VCaP (cell line): ENCODE results near the gene MEP1A.
"Not testable (repeated sequence)": the region's sequence is repeated elsewhere in the genome, so short reads cannot be mapped to it uniquely, and the experiment has no call there.

Source experiments
- H3K27ac ChIP-seq: fragments of 450-650 bp; 2 replicates; pipeline ENCODE4 v1.5.1; 2017
- TF ChIP-seq, protein P1 (sequence below): fragments of 450-650 bp; conservative IDR thresholded peaks from 2 replicates; pipeline ENCODE4 v1.5.1; 2017; ENCODE audit warnings: mild to moderate bottlenecking, moderate library complexity

MEP1A gene, protein sequence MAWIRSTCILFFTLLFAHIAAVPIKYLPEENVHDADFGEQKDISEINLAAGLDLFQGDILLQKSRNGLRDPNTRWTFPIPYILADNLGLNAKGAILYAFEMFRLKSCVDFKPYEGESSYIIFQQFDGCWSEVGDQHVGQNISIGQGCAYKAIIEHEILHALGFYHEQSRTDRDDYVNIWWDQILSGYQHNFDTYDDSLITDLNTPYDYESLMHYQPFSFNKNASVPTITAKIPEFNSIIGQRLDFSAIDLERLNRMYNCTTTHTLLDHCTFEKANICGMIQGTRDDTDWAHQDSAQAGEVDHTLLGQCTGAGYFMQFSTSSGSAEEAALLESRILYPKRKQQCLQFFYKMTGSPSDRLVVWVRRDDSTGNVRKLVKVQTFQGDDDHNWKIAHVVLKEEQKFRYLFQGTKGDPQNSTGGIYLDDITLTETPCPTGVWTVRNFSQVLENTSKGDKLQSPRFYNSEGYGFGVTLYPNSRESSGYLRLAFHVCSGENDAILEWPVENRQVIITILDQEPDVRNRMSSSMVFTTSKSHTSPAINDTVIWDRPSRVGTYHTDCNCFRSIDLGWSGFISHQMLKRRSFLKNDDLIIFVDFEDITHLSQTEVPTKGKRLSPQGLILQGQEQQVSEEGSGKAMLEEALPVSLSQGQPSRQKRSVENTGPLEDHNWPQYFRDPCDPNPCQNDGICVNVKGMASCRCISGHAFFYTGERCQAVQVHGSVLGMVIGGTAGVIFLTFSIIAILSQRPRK

DNA sequence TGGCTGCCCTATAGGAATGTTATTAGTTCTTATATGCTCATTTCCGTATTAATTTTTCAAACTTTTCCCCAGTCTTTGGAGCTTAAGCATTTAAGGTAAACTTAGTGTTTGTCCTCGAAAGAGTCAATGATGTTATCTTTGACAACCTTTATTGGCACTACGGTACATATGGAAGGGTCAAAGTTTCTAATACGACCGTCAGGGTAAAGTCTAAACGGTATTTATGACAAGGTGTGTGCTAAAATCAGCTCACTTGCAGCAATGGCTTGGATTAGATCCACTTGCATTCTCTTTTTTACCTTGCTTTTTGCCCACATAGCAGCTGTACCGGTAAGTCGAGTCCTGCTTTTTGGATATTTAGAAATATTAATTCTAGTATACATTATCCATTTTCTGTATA is at the start of gene MEP1A:
Gene MEP1A, plus strand, starts transcription at position 252 of the 400 bp plus-strand sequence. Its CDS starts 10 bp downstream, at position 262.
- no peak within 1 kb of the TSS for H3K27ac ChIP-seq
- TF ChIP-seq, protein P1, sequence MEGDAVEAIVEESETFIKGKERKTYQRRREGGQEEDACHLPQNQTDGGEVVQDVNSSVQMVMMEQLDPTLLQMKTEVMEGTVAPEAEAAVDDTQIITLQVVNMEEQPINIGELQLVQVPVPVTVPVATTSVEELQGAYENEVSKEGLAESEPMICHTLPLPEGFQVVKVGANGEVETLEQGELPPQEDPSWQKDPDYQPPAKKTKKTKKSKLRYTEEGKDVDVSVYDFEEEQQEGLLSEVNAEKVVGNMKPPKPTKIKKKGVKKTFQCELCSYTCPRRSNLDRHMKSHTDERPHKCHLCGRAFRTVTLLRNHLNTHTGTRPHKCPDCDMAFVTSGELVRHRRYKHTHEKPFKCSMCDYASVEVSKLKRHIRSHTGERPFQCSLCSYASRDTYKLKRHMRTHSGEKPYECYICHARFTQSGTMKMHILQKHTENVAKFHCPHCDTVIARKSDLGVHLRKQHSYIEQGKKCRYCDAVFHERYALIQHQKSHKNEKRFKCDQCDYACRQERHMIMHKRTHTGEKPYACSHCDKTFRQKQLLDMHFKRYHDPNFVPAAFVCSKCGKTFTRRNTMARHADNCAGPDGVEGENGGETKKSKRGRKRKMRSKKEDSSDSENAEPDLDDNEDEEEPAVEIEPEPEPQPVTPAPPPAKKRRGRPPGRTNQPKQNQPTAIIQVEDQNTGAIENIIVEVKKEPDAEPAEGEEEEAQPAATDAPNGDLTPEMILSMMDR, result no peak

DNA sequence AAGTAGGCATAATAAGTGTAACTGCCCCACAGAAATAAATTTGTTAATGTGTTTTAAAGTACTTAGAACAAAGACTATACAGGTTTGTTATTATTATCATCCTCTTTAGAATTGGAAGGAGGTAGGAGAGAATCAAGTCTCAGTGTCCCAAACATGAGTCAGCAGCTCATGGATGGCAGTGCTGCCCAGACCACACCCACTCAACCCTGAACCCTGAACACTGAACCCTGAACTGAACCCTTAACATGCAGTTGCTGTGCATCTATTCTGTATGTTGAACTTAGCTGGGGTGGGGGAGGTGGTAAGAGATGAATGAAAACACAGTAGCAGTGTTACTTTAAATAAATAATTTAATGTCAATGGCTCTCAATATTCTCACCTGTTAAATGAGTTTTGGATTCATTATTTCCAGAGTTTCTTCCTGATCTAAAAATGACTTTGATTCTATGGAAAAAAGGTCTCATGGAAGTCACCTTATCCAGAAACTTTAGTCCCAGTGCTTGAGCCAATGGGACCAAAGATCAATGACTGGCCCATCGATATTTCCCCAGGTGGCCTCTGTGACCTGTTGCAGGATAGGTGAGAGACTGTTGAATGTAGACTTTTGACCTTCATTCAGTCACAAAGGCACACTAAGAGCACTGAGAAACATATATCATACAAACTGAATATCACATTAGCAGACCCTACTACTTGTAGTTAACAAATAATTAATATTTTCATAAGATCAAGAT is 49.6 kb upstream of the MEP1A start:
- TF ChIP-seq, protein P1, result no peak

DNA sequence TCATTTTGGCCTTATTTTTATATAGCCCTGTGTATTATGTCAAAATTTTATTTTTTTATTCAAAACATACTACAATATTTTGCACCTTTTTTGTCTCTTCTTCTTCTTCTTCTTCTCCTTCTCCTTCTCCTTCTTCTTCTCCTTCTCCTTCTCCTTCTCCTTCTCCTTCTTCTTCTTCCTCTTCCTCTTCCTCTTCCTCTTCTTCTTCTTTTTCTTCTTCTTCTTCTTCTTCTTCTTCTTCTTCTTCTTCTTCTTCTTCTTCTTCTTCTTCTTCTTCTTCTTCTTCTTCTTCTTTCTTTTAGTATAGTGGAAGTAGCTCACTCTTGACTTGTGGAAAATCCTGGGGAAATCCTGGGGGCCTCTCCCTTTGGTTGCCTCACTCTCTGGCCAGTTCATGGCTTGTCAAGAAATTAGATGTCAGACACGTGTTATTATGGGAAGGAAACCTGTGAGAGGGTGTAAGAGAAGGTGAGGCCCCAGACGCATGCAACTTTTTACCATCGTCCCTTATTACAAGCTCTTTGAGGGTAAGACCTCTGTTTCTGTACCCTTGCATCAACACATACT is 48.9 kb upstream of the MEP1A start:
- H3K27ac ChIP-seq, result not testable (repeated sequence)

More for the DNA sequence above, 49.6 kb upstream of the MEP1A start:
- no peak overlapping the region for H3K27ac ChIP-seq

DNA sequence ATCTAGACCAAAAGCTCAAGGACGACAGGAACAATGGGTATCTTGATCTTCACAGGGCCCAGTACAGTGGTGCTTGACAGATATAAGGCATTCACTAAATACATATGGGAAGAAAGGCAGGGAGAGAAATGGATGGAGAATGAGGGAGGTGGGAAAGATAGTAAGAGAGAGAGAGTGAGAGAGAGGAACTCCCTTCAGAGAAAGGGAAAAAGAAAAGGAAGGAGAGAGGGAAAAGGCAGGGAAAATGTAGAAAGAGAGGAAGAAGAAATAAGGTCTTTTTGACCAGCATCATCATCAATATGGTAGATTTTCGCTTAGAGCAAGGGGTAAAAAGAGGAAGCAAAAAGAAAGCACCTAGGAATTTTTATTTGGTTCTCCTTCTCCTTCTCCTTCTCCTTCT is 47.2 kb upstream of the MEP1A start:
- TF ChIP-seq, protein P1, result no peak
- H3K27ac ChIP-seq, result no peak overlapping the region

DNA sequence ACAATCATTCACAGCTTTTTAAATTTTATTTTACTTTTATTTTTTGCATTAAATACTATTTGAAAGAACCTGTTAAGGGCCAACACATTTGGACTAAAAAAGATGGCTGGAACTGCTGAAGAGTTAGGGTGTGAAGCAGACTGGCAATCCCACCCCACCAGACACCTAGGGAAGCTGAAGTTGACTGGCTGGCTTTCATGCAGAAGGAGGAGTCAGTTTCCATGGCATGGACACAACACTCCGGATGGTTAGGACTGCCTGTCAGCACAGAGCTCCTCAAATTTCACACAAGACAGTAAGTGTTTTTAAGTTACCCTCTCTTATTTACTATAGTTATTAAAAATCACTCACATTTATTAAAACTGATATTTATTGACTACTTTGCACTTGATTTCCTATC is 46.5 kb upstream of the MEP1A start, which contains the start of gene ANKRD66:
Gene ANKRD66, plus strand, starts transcription at position 238 of the 400 bp plus-strand sequence. CDS start 5,016 bp downstream, outside the sequence.
- TF ChIP-seq, protein P1, result no peak

DNA sequence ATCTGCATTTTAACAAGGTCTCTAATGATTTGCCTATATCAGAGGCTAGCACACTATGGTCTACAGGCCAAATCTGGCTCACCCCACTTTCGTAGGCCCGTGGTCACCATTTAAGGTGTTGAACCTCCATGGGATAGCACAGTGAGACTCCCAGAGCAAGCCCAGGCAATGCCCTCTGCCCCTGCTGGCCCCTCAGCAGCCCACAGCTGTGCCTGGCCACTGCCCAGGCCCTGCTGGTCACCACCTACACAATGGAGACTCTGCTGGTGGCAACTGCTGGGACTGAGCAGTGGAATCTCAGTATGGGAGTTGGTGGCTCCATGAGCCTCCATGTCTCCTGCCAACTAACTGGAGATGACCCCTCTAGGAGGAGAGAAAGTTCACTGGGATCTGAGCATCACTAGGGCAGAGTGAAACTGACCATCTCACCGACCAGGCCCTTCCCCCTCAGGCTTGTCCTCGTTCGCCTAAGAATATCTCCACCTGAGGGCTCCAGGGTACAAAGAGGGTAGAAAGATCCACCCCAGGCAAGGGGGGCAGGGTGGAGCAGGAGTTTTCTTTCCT is 44.2 kb upstream of the MEP1A start:
- TF ChIP-seq, protein P1, result no peak
- peak overlapping the region; percentile 80 for H3K27ac ChIP-seq

More for the DNA sequence above, 46.5 kb upstream of the MEP1A start, which contains the start of gene ANKRD66:
- H3K27ac ChIP-seq, result no peak within 1 kb of the TSS

DNA sequence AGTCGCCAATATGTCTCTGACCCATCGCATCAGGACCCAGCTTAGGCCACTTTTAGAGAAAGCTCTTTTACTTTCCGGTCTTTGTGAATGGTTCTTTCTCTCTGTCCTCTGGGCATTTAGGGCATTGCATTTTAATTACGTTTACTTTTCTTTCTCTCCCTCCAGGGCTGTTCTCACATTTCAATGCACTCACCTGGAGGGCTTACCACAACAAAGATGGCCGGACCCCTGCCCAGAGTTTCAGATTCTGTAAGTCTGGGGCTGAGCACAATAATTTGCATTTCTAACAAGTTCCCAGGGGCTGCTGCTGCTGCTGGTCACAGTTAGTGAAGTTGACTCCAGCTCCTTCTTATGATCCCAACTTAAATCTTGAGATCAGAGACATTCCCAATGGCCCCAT is 43.5 kb upstream of the MEP1A start:
- TF ChIP-seq, protein P1, result no peak
- H3K27ac ChIP-seq, result peak overlapping the region; percentile 80
